ENCODE measurements around the gene LYPD5. TPM values are rescaled to one million over a fixed set of nuclear protein-coding genes. Genes with fewer than 3 reads are reported as not detected.
A peak's percentile ranks its signal among the peaks of the same experiment; 100 is the strongest.

Gene LYPD5
- polyA plus RNA-seq, 3 donors = 0.19 to 0.39 (median 0.24) TPM

- Histone ChIP-seq H3K27ac (ENCODE audit: low read depth in 1 of 2, low read length in 2 of 2) (peak overlapping the region; percentile 81 to 85), H4K20me1 (ENCODE audit: insufficient read depth, low read length) (peaks cover 5% of the 10 kb centered on the region), H3K4me2 (replicated peaks; ENCODE audit: extremely low read depth, low read length, poor library complexity, severe bottlenecking) (peak overlapping the region; percentile 98), H3K4me3 (replicated peaks in 1 of 3; ENCODE audit: low read depth in 2 of 3, low read length in 3 of 3) (peak overlapping the region; percentile 58 to 85 (median 58)), H3K9me3 (replicated peaks in 1 of 2; ENCODE audit: control insufficient read depth in 1 of 2, insufficient read depth in 1 of 2, low read length in 2 of 2) (no peaks in the 10 kb centered on the region), H3K79me2 (ENCODE audit: insufficient read depth, low read length) (peaks cover 77% of the 10 kb centered on the region), H3K27me3 (ENCODE audit: control insufficient read depth in 2 of 2, insufficient read depth in 2 of 2, low read length in 2 of 2) (no peaks in the 10 kb centered on the region), H3K9ac (ENCODE audit: insufficient read depth, low read length, poor library complexity, severe bottlenecking) (peak overlapping the region; percentile 76), H2AFZ (ENCODE audit: insufficient read depth, low read depth, low read length, poor library complexity, severe bottlenecking) (peak overlapping the region; percentile 57), H3K36me3 (replicated peaks in 1 of 2; ENCODE audit: control insufficient read depth in 1 of 2, insufficient read depth in 2 of 2, low read length in 2 of 2) (peaks cover 13 to 28% of the 10 kb centered on the region in 2 donors), H3K4me1 (ENCODE audit: control insufficient read depth in 1 of 2, insufficient read depth in 2 of 2, low read length in 2 of 2) (peaks cover 69 to 94% of the 10 kb centered on the region in 2 donors)
- TF ChIP-seq CTCF (IDR thresholded peaks at IDR 0.05) = no peak
- Mint-ChIP-seq H3K27me3 (ENCODE audit: low read depth in 3 of 3) (peaks cover 0 to 5% (median 2%) of the 10 kb centered on the region in 3 donors), H3K27ac (peak overlapping the region; percentile 86 to 97 (median 91)), H3K9me3 (peaks cover 0 to 3% (median 0%) of the 10 kb centered on the region in 7 donors), H3K36me3 (peaks cover 11 to 24% of the 10 kb centered on the region in 2 donors), H3K4me3 (peak overlapping the region; percentile 89 to 96), H3K4me1 (peaks cover 82% of the 10 kb centered on the region)
- no CpG with 5 or more reads among the region's 1 CpG for WGBS (ENCODE audit: insufficient coverage)
- no peak for DNase-seq
- intact Hi-C loops (cut with micrococcal nuclease) = no loop called here
These were observed 23.6 kb downstream of the LYPD5 start for GRCh38 chr19:43778651-43779050.

- peaks cover 69 to 86% of the 10 kb centered on the region in 2 donors for H3K4me1 ChIP-seq (ENCODE audit: control insufficient read depth in 1 of 2, insufficient read depth in 2 of 2, low read length in 2 of 2)
- peak overlapping the region; percentile 49 for H3K9ac ChIP-seq (ENCODE audit: insufficient read depth, low read length, poor library complexity, severe bottlenecking)
- H3K9me3 Mint-ChIP-seq = peaks cover 0 to 3% (median 0%) of the 10 kb centered on the region in 7 donors
These were observed 25.0 kb downstream of the LYPD5 start for GRCh38 chr19:43777163-43777695.

More at GRCh38 chr19:43777163-43777695, 25.0 kb downstream of the LYPD5 start:
- TF ChIP-seq CTCF (IDR thresholded peaks at IDR 0.05) = no peak
- H3K27me3 ChIP-seq (ENCODE audit: control insufficient read depth in 2 of 2, insufficient read depth in 2 of 2, low read length in 2 of 2) = no peaks in the 10 kb centered on the region
- peaks cover 10% of the 10 kb centered on the region for H4K20me1 ChIP-seq (ENCODE audit: insufficient read depth, low read length)
- peaks cover 90% of the 10 kb centered on the region for H3K79me2 ChIP-seq (ENCODE audit: insufficient read depth, low read length)
- peak overlapping the region; percentile 4 to 85 (median 18) for H3K4me3 ChIP-seq (replicated peaks in 1 of 3; ENCODE audit: low read depth in 2 of 3, low read length in 3 of 3)
- Mint-ChIP-seq H3K4me1 (peaks cover 74% of the 10 kb centered on the region), H3K27ac (peak overlapping the region; percentile 86 to 97 (median 91)), H3K4me3 (peak overlapping the region; percentile 89 to 96), H3K36me3 (peaks cover 23 to 38% of the 10 kb centered on the region in 2 donors), H3K27me3 (ENCODE audit: low read depth in 3 of 3) (peaks cover 0 to 5% (median 2%) of the 10 kb centered on the region in 3 donors)
- 0% methylated on average over 3 of the region's 4 CpGs for WGBS (ENCODE audit: insufficient coverage)
- no peak overlapping the region for H2AFZ ChIP-seq (ENCODE audit: insufficient read depth, low read depth, low read length, poor library complexity, severe bottlenecking)
- DNase-seq = peak; percentile 66 to 81 (median 71)
- no peaks in the 10 kb centered on the region for H3K9me3 ChIP-seq (replicated peaks in 1 of 2; ENCODE audit: control insufficient read depth in 1 of 2, insufficient read depth in 1 of 2, low read length in 2 of 2)
- intact Hi-C loops (cut with micrococcal nuclease) = no loop called here
- H3K4me2 ChIP-seq (replicated peaks; ENCODE audit: extremely low read depth, low read length, poor library complexity, severe bottlenecking) = peak overlapping the region; percentile 98
- H3K27ac ChIP-seq (ENCODE audit: low read depth in 1 of 2, low read length in 2 of 2) = peak overlapping the region; percentile 81 to 85
- peaks cover 25 to 42% of the 10 kb centered on the region in 2 donors for H3K36me3 ChIP-seq (replicated peaks in 1 of 2; ENCODE audit: control insufficient read depth in 1 of 2, insufficient read depth in 2 of 2, low read length in 2 of 2)

Data from CD14-positive monocyte (primary cell).